Left ventricle myocardium inferior (tissue), 1 donor: Measurements from ENCODE around the gene NOL4L. TPM values are rescaled to one million over a fixed set of nuclear protein-coding genes. Genes with fewer than 3 reads are reported as not detected.

ENCODE experiments used
- DNase-seq: peaks from one replicate; pipeline ENCODE4 v3.0.0-alpha.2; 2020
- H3K27ac ChIP-seq: fragments of 200-600 bp; replicated peaks from 2 replicates; pipeline ENCODE4 v1.8.0; 2021
- H3K27me3 ChIP-seq: fragments of 200-600 bp; 2 replicates; pipeline ENCODE4 v1.8.0; 2021; ENCODE audit warnings: low read depth
- H3K36me3 ChIP-seq: fragments of 200-600 bp; 2 replicates; pipeline ENCODE4 v1.8.0; 2021
- H3K4me1 ChIP-seq: fragments of 200-600 bp; 2 replicates; pipeline ENCODE4 v1.8.0; 2021
- H3K4me3 ChIP-seq: fragments of 200-600 bp; 2 replicates; pipeline ENCODE4 v1.8.0; 2021; ENCODE audit warnings: mild to moderate bottlenecking, moderate library complexity
- H3K9me3 ChIP-seq: fragments of 200-600 bp; replicated peaks from 2 replicates; pipeline ENCODE4 v1.8.0; 2021
- CTCF ChIP-seq: fragments of 200-600 bp; IDR thresholded peaks from 2 replicates; pipeline ENCODE4 v1.8.0; 2021; ENCODE audit warnings: antibody characterized with exemption, mild to moderate bottlenecking, borderline replicate concordance
- intact Hi-C: fragments of 100-400 bp; cut with micrococcal nuclease; formaldehyde crosslinking; loops from one replicate; pipeline ENCODE4 v1.11.0; 2022
- long read RNA-seq: library from polyadenylated mRNA; unstranded; transcript quantifications from one replicate; pipeline ENCODE4 v2.0.0, GENCODE V29; 2021
- total RNA-seq: library from RNA; stranded (reverse); fragmentation: NEBNext Ultra II Directional; extraction: Animal tissue kit (Norgen Biotek cat#: 25700); gene quantifications from one replicate; pipeline ENCODE4 v1.2.1, GENCODE V29; 2021
- donor health status: DM: no; HTN: yes; CAD: no; lungs with severe emphysema.

The NOL4L gene
- 5.6 TPM for total RNA-seq
- long read RNA-seq, partial matches to known transcripts = 0 of 9 reads
- long read RNA-seq, other reads (novel, unspliced or antisense) = 8 of 9 reads

GRCh38 chr20:32585011-32585585 lies at the start of gene NOL4L:
Gene NOL4L (minus strand): TSS chr20:32585333. CDS start chr20:32584890, 443 bp downstream.
- Histone ChIP-seq H3K36me3 (no peaks in the 10 kb centered on the region), H3K4me3 (peak within 1 kb of the TSS; percentile 75), H3K27me3 (peaks cover 46% of the 10 kb centered on the region), H3K27ac (peak within 1 kb of the TSS; percentile 38), H3K9me3 (no peaks in the 10 kb centered on the region), H3K4me1 (peaks cover 25% of the 10 kb centered on the region)
- intact Hi-C loops = no loop called here
- DNase-seq = peak; percentile 27
- TF ChIP-seq CTCF = no peak

GRCh38 chr20:32634041-32634805 lies 49.1 kb upstream of the NOL4L start:
- no peaks in the 10 kb centered on the region for H3K36me3 ChIP-seq
- no peaks in the 10 kb centered on the region for H3K27me3 ChIP-seq
- H3K4me1 ChIP-seq = peaks cover 2% of the 10 kb centered on the region
- no peak overlapping the region for H3K27ac ChIP-seq
- no peak overlapping the region for H3K4me3 ChIP-seq
- no peak for TF ChIP-seq CTCF
- no peaks in the 10 kb centered on the region for H3K9me3 ChIP-seq
- no peak for DNase-seq
- intact Hi-C loops = no loop called here

GRCh38 chr20:32632461-32633354 lies 47.6 kb upstream of the NOL4L start:
- Histone ChIP-seq H3K36me3 (no peaks in the 10 kb centered on the region), H3K27ac (no peak overlapping the region), H3K4me1 (peaks cover 5% of the 10 kb centered on the region), H3K4me3 (no peak overlapping the region), H3K9me3 (no peaks in the 10 kb centered on the region), H3K27me3 (peaks cover 5% of the 10 kb centered on the region)
- no peak for TF ChIP-seq CTCF
- no peak for DNase-seq
- intact Hi-C loops = no loop called here

- no peak overlapping the region for H3K4me3 ChIP-seq
- no peak for DNase-seq
- peaks cover 13% of the 10 kb centered on the region for H3K27me3 ChIP-seq
- intact Hi-C loops = no loop called here
- no peak overlapping the region for H3K27ac ChIP-seq
- no peaks in the 10 kb centered on the region for H3K36me3 ChIP-seq
- TF ChIP-seq CTCF = no peak
- H3K4me1 ChIP-seq = peaks cover 12% of the 10 kb centered on the region
- no peaks in the 10 kb centered on the region for H3K9me3 ChIP-seq
These were observed 46.9 kb upstream of the NOL4L start for GRCh38 chr20:32631933-32632460.

GRCh38 chr20:32629813-32630212 lies 44.7 kb upstream of the NOL4L start:
- no peak for TF ChIP-seq CTCF
- intact Hi-C loops = no loop called here
- no peak for DNase-seq
- Histone ChIP-seq H3K27ac (no peak overlapping the region), H3K27me3 (peaks cover 28% of the 10 kb centered on the region), H3K9me3 (no peaks in the 10 kb centered on the region), H3K36me3 (no peaks in the 10 kb centered on the region), H3K4me3 (no peak overlapping the region), H3K4me1 (peaks cover 15% of the 10 kb centered on the region)
